GM12801 (cell line): ENCODE measurements around the gene NR2F6.

ENCODE experiments used
- TF ChIP-seq, protein P1 (sequence below): IDR thresholded peaks from one replicate; pipeline ENCODE4 v1.5.1; 2011; ENCODE audit warnings: control low read depth; ENCODE audit not compliant: insufficient read length; ENCODE audit errors: extremely low read depth

The NR2F6 gene

DNA sequence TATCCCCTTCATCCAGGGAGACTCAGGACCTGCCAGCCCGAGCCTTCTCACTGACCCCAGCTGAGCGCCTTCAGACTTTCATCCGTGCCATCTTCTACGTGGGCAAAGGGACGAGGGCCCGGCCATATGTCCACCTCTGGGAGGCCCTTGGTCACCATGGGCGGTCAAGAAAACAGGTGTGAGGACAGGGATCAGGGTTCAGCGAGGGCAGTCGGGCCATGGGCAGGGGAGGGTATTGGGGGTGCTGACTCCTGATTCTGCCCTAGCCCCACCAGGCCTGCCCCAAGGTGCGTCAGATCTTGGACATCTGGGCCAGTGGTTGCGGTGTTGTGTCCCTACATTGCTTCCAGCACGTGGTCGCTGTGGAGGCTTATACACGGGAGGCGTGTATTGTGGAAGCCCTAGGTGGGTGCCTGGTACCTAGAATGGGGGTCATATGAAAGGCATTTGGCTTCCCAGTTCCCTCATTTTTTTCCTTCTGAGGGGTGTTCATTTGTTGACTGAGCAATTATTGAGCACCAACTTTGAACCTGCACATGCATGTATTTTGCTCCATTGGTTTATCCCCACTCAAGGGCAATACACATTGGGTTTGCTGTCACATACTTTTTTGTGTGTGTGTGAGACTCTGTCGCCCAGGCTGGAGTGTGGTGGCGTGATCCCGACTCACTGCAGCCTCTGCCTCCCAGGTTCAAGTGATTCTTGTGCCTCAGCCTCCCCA lies 39.9 kb upstream of the NR2F6 start:
- TF ChIP-seq, protein P1, sequence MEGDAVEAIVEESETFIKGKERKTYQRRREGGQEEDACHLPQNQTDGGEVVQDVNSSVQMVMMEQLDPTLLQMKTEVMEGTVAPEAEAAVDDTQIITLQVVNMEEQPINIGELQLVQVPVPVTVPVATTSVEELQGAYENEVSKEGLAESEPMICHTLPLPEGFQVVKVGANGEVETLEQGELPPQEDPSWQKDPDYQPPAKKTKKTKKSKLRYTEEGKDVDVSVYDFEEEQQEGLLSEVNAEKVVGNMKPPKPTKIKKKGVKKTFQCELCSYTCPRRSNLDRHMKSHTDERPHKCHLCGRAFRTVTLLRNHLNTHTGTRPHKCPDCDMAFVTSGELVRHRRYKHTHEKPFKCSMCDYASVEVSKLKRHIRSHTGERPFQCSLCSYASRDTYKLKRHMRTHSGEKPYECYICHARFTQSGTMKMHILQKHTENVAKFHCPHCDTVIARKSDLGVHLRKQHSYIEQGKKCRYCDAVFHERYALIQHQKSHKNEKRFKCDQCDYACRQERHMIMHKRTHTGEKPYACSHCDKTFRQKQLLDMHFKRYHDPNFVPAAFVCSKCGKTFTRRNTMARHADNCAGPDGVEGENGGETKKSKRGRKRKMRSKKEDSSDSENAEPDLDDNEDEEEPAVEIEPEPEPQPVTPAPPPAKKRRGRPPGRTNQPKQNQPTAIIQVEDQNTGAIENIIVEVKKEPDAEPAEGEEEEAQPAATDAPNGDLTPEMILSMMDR = no peak

DNA sequence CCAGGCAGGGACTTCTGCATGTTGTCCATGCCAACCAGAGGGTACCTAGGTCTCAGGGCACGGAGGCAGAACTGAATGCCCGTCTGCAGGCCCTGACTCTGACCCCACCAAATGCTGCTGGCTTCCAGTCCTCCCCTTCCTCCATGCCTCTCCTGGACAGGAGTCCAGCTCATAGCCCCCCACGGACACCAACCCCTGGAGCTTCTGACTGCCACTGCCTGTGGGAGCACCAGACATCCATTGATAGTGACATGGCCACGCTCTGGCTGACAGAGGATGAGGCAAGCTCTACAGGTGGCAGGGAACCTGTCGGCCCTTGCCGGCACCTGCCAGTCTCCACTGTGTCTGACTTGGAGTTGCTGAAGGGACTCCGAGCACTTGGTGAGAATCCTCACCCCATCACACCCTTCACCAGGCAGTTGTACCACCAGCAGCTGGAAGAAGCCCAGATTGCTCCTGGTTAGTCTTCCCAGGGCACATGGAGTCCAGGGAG lies 37.8 kb upstream of the NR2F6 start:
- TF ChIP-seq, protein P1 = no peak

DNA sequence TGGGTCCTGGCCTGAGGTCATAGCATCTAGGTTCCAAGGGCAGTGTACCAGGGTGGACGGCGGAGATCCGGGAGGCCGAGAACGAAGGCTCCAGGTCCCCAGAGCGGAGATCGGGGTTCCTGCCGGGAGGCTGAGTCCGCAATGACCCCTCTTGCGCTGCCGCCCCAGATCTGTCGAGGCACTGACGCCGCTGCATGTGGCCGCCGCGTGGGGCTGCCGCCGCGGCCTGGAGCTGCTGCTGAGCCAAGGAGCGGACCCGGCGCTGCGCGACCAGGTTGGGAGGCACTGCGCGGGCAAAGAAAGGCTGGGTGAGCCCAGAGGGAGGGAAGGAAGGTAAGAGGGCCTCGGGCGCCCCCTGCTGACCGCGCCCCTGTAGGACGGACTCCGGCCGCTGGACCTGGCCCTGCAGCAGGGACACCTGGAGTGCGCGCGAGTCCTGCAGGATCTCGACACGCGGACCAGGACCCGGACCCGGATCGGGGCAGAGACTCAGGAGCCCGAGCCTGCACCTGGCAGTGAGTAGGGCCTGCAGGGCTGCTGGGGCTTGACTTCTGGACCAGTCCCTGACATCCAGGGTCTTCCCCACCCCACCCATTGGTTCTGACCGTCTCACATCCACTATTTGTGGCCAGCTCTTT lies 36.9 kb upstream of the NR2F6 start:
- TF ChIP-seq, protein P1 = no peak

DNA sequence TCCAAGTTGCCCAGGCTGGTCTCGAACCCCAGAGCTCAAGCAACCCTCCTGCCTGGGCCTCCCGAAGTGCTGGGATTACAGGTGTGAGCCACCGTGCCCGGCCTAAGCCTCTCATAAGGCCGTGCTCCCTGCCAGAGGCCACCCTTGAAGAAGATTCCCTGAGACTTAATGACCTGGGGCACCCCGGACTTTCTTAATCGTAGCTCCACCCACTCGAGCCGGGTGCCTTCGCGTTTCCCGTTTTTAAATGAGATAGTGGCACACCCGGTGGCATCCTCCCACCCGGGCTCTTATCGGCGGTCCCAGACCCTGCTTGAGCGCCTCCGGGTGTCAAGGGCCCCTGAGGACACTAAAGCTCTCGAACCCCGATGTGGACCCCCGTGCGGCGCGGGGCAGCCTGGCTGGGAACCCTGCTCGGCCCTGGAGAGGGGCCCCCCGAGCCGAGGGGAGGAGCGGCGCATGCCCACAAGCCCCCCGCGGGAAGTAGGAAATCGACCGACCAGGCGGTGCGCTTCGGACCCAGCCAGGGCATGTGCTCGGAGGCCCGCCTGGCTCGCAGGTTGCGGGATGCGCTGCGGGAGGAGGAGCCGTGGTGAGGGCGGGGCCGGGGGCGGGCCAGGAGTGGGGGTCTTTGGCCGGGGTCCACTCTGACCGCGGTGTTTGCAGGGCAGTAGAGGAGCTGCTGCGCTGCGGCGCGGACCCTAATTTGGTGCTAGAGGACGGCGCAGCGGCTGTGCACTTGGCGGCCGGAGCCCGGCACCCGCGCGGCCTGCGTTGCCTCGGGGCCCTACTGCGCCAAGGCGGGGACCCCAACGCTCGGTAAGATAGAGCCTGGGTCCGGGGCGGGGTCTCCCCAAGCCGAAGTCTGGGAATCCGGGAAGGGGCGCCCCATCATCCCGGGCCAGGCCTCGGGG lies 35.9 kb upstream of the NR2F6 start, which contains the start of gene ANKLE1:
Gene ANKLE1, plus strand, starts transcription at position 511 of the 914 bp plus-strand sequence. Its CDS starts 20 bp downstream, at position 531.
- TF ChIP-seq, protein P1 = no peak

DNA sequence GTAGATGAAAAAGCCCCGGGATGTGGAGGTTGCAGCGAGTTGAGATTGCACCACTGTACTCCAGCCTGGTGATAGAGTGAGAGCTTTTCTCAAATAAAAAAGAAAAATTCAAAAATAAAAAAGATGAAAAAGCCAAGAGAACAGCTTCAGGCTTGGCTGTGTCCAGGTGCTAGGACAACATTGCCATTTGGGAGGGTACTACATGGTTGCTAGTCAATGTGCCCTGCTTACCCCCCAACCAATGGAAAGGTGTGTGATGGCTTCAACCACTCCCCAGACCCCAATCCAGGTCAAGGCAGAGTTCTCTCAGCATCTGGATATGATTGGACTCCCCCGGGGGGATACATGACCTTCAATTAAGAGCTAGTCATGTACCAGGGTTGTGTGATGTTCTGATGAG lies 33.7 kb upstream of the NR2F6 start:
- TF ChIP-seq, protein P1 = no peak

DNA sequence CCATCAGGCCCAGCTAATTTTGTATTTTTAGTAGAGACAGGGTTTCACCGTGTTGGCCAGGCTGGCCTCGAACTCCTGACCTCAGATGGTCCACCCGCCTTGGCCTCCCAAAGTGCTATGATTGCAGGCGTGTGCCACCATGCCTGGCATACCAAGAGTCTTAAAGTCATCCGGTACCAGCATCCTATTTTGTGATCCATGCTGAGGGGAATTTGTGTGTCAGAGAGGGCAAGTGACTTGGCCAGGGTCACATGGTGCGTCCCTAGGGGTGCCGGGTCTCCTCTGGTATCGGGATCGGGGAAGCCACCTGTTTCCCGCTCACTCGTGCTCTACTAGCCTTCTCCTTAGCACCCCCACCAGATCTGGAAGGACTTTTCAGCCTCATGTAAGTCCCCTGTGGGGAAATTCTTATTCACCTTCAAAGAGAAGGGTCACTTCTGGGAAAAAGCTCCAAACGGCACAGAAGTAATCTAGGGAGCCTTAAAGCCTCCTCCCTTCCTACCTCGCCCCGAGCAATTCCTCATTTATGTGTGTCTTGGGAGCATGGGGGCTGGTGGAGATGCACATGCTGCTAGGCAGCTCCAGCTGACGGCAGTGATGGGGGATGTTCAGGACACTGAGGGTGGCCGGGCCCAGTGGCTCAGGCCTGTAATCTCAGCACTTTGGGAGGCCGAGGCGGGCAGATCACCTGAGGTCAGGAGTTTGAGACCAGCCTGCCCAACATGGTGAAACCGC lies 29.9 kb upstream of the NR2F6 start:
- TF ChIP-seq, protein P1 = no peak

DNA sequence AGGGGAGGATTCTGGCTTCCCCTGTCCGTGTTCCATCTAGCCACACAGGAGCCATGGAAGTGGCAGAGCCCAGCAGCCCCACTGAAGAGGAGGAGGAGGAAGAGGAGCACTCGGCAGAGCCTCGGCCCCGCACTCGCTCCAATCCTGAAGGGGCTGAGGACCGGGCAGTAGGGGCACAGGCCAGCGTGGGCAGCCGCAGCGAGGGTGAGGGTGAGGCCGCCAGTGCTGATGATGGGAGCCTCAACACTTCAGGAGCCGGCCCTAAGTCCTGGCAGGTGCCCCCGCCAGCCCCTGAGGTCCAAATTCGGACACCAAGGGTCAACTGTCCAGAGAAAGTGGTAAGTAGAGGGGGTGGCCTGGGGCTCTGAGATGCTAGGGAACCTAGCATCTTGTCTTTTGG lies 23.0 kb upstream of the NR2F6 start:
- TF ChIP-seq, protein P1 = no peak
